HepG2 (cell line): ENCODE data around the gene SLC16A6.

Experiments
- ARNTL ChIP-seq: sonication (generic); formaldehyde crosslinking; IDR thresholded peaks from 2 replicates; pipeline ENCODE4 v1.4.0; 2020; ENCODE audit warnings: mild to moderate bottlenecking, missing genetic modification reagents
- ATF6 ChIP-seq: sonication (generic); formaldehyde crosslinking; conservative IDR thresholded peaks from 2 replicates; pipeline ENCODE4 v1.4.0; 2020; ENCODE audit warnings: missing genetic modification reagents
- DBP ChIP-seq: sonication (generic); formaldehyde crosslinking; IDR thresholded peaks from 2 replicates; pipeline ENCODE4 v1.4.0; 2020; ENCODE audit warnings: missing genetic modification reagents; ENCODE audit errors: not compliant biosample characterization
- KDM4B ChIP-seq: sonication (generic); formaldehyde crosslinking; IDR thresholded peaks from 2 replicates; pipeline ENCODE4 v1.4.0; 2020; ENCODE audit warnings: missing genetic modification reagents
- MYC ChIP-seq: sonication (generic); formaldehyde crosslinking; IDR thresholded peaks from 2 replicates; pipeline ENCODE4 v1.9.0; 2021; ENCODE audit warnings: missing genetic modification reagents, borderline replicate concordance
- PRDM10 ChIP-seq: sonication (generic); formaldehyde crosslinking; IDR thresholded peaks from 2 replicates; pipeline ENCODE4 v1.4.0; 2020; ENCODE audit warnings: low read depth, missing genetic modification reagents
- SMAD3 ChIP-seq: sonication (generic); formaldehyde crosslinking; IDR thresholded peaks from 2 replicates; pipeline ENCODE4 v1.4.0; 2020; ENCODE audit warnings: missing genetic modification reagents
- SRSF1 ChIP-seq: fragments of 200-400 bp; formaldehyde crosslinking; optimal IDR thresholded peaks from 2 replicates; pipeline ENCODE3; 2017; ENCODE audit warnings: mild to moderate bottlenecking, low read depth, low read length, moderate library complexity
- TEAD3 ChIP-seq: optimal IDR thresholded peaks from 2 replicates; pipeline ENCODE3; 2016; ENCODE audit warnings: borderline replicate concordance
- TOPORS ChIP-seq: sonication (generic); formaldehyde crosslinking; IDR thresholded peaks from 2 replicates; pipeline ENCODE4 v1.8.0; 2023; ENCODE audit warnings: mild to moderate bottlenecking, missing genetic modification reagents
- XRCC5 ChIP-seq: fragments of 200-400 bp; formaldehyde crosslinking; optimal IDR thresholded peaks from 2 replicates; pipeline ENCODE3; 2017; ENCODE audit warnings: mild to moderate bottlenecking, low read length
- ZBED4 ChIP-seq: sonication (generic); formaldehyde crosslinking; IDR thresholded peaks from 2 replicates; pipeline ENCODE4 v1.4.0; 2020; ENCODE audit warnings: missing genetic modification reagents, borderline replicate concordance
- ZNF207 ChIP-seq: fragments of 450-650 bp; IDR thresholded peaks from 2 replicates; pipeline ENCODE4 v1.6.1; 2016; ENCODE audit warnings: antibody characterized with exemption, borderline replicate concordance
- ZNF256 ChIP-seq: sonication (generic); formaldehyde crosslinking; conservative IDR thresholded peaks from 2 replicates; pipeline ENCODE4 v1.4.0; 2020; ENCODE audit warnings: missing genetic modification reagents

GRCh38 chr17:68246271-68247028 is 44.5 kb downstream of the SLC16A6 start:
- no peak for TF ChIP-seq KDM4B
- TF ChIP-seq MYC (CRISPR knock-in tag) = no peak
- TF ChIP-seq ZNF207 = no peak
- no peak for TF ChIP-seq TOPORS (CRISPR knock-in tag)
- TF ChIP-seq ATF6 (CRISPR knock-in tag) = no peak
- TF ChIP-seq TEAD3 (CRISPR knock-in tag) = no peak
- no peak for TF ChIP-seq SRSF1
- TF ChIP-seq ZBED4 = no peak
- no peak for TF ChIP-seq SMAD3 (CRISPR knock-in tag)
- no peak for TF ChIP-seq PRDM10 (CRISPR knock-in tag)
- no peak for TF ChIP-seq XRCC5
- TF ChIP-seq ZNF256 (CRISPR knock-in tag) = no peak
- no peak for TF ChIP-seq ARNTL (CRISPR knock-in tag)
- TF ChIP-seq DBP (CRISPR knock-in tag) = no peak
